Sciatic nerve (tissue), 2 donors: ENCODE measurements around the gene ALK. TPM values are rescaled to one million over a fixed set of nuclear protein-coding genes. Genes with fewer than 3 reads are reported as not detected.

Source experiments
- ATAC-seq: fragments of 200-7000 bp; cut with Tn5 transposase; one replicate; pipeline ENCODE4 v1.9.1; 2020; ENCODE audit warnings: mild to moderate bottlenecking, moderate library complexity
- DNase-seq: peaks from one replicate; pipeline ENCODE4 v3.0.0-alpha.2; 2020; ENCODE audit warnings: low spot score
- intact Hi-C: fragments of 100-400 bp; cut with DNase I; formaldehyde crosslinking; loops from one replicate; pipeline ENCODE4 v1.14.2; 2022
- total RNA-seq: library from RNA; stranded (reverse); fragmentation: NEBNext Ultra II Directional; extraction: Animal tissue kit (Norgen Biotek cat#: 25700); gene quantifications from one replicate; pipeline ENCODE4 v1.2.1, GENCODE V29; 2021
- donor health status: DM: no; HTN: no; CAD: no.
- donor health status: DM: no; HTN: no; CAD: no.

Gene ALK
- total RNA-seq, 1 donor from 2014 or later, result 0.18 TPM

- ATAC-seq (no peak), DNase-seq (no peak)
- intact Hi-C loops, result no loop called here
Measured at GRCh38 chr2:29699045-29699444, 222.3 kb downstream of the ALK start.

GRCh38 chr2:29698216-29698615, 223.2 kb downstream of the ALK start:
- ATAC-seq (no peak), DNase-seq (no peak)
- intact Hi-C loops, result no loop called here

GRCh38 chr2:29697715-29698114, 223.7 kb downstream of the ALK start:
- ATAC-seq, result no peak
- DNase-seq, result no peak
- intact Hi-C loops, result no loop called here

GRCh38 chr2:29697181-29697580, 224.2 kb downstream of the ALK start:
- no peak for DNase-seq
- intact Hi-C loops, result no loop called here

GRCh38 chr2:29694741-29695140, 226.6 kb downstream of the ALK start:
- intact Hi-C loops, result no loop called here
- no peak for ATAC-seq
- no peak for DNase-seq

More at GRCh38 chr2:29697181-29697580, 224.2 kb downstream of the ALK start:
- ATAC-seq, result no peak

GRCh38 chr2:29691391-29691950, 229.9 kb downstream of the ALK start:
- intact Hi-C loops, result no loop called here
- ATAC-seq (no peak), DNase-seq (no peak)

- intact Hi-C loops, result no loop called here
- no peak for ATAC-seq
- no peak for DNase-seq
Measured at GRCh38 chr2:29689666-29690065, 231.7 kb downstream of the ALK start.

- DNase-seq, result no peak
- intact Hi-C loops, result no loop called here
- ATAC-seq, result peak; percentile 86
Measured at GRCh38 chr2:29688429-29688828, 233.0 kb downstream of the ALK start.

GRCh38 chr2:29687121-29687520, 234.3 kb downstream of the ALK start:
- ATAC-seq (no peak), DNase-seq (no peak)
- intact Hi-C loops, result no loop called here

GRCh38 chr2:29676886-29677453, 244.4 kb downstream of the ALK start:
- intact Hi-C loops, result no loop called here
- DNase-seq (no peak), ATAC-seq (no peak)

GRCh38 chr2:29664578-29664977, 256.8 kb downstream of the ALK start:
- intact Hi-C loops, result no loop called here
- no peak for ATAC-seq
- DNase-seq, result no peak

- ATAC-seq (no peak), DNase-seq (no peak)
- intact Hi-C loops, result no loop called here
Measured at GRCh38 chr2:29663268-29663667, 258.1 kb downstream of the ALK start.

GRCh38 chr2:29662861-29663260, 258.5 kb downstream of the ALK start:
- DNase-seq (no peak), ATAC-seq (no peak)

GRCh38 chr2:29660201-29660600, 261.2 kb downstream of the ALK start:
- ATAC-seq, result no peak
- intact Hi-C loops, result no loop called here
- DNase-seq, result no peak

More at GRCh38 chr2:29662861-29663260, 258.5 kb downstream of the ALK start:
- intact Hi-C loops, result no loop called here

GRCh38 chr2:29659178-29659577, 262.2 kb downstream of the ALK start:
- DNase-seq (no peak), ATAC-seq (no peak)
- intact Hi-C loops, result no loop called here

GRCh38 chr2:29657674-29658073, 263.7 kb downstream of the ALK start:
- no peak for DNase-seq
- ATAC-seq, result peak; percentile 93
- intact Hi-C loops, result no loop called here

- DNase-seq (no peak), ATAC-seq (peak; percentile 41)
- intact Hi-C loops, result no loop called here
Measured at GRCh38 chr2:29655391-29656086, 265.8 kb downstream of the ALK start.

- intact Hi-C loops, result no loop called here
- no peak for DNase-seq
- ATAC-seq, result no peak
Measured at GRCh38 chr2:29650631-29651097, 270.7 kb downstream of the ALK start.

- intact Hi-C loops, result no loop called here
Measured at GRCh38 chr2:29644949-29645348, 276.4 kb downstream of the ALK start.

GRCh38 chr2:29643196-29643595, 278.2 kb downstream of the ALK start:
- intact Hi-C loops, result no loop called here
- DNase-seq (no peak), ATAC-seq (no peak)

More at GRCh38 chr2:29644949-29645348, 276.4 kb downstream of the ALK start:
- no peak for DNase-seq
- no peak for ATAC-seq
